AG04450 (cell line): ENCODE data around the gene ASPSCR1. TPM values are rescaled to one million over a fixed set of nuclear protein-coding genes. Genes with fewer than 3 reads are reported as not detected.

Experiments used
- CTCF ChIA-PET: fragments of 300-600, 350-600 bp; formaldehyde crosslinking; extraction: SDS; loops from one replicate; lab custom pipeline; 2022; ENCODE audit warnings: antibody characterized with exemption, inconsistent platforms; lab: Charles Lee
- POLR2A ChIA-PET: fragments of 350-600 bp; formaldehyde crosslinking; extraction: SDS; loops from one replicate; lab custom pipeline; 2021; ENCODE audit warnings: antibody characterized with exemption, inconsistent platforms; lab: Yijun Ruan, JAX
- DNase-seq: peaks from one replicate; pipeline ENCODE4 v3.0.0-alpha.2; 2011; ENCODE audit warnings: low read depth, low spot score
- H3K27ac ChIP-seq: one replicate; pipeline ENCODE4 v1.5.1; 2012; ENCODE audit warnings: low read depth, low read length, control low read depth
- H3K27me3 ChIP-seq: one replicate; pipeline ENCODE4 v1.6.0; 2012; ENCODE audit warnings: low read length; ENCODE audit not compliant: control insufficient read depth, insufficient read depth
- H3K4me3 ChIP-seq: 2 replicates; pipeline ENCODE4 v1.5.1; 2011; ENCODE audit warnings: mild to moderate bottlenecking, low read depth, low read length, control low read depth
- H3K9me3 ChIP-seq: 2 replicates; pipeline ENCODE4 v1.5.1; 2012; ENCODE audit warnings: low read length; ENCODE audit not compliant: control insufficient read depth, insufficient read depth
- CTCF ChIP-seq: IDR thresholded peaks from 2 replicates; pipeline ENCODE4 v1.5.1; 2011; ENCODE audit warnings: low read depth, low read length, control low read depth, inconsistent platforms
- polyA plus RNA-seq: library from polyadenylated mRNA; depleted of rRNA; stranded (reverse); fragments of >200 nt; gene quantifications from 2 replicates; pipeline ENCODE4 v1.2.3, GENCODE V29; 2011

The ASPSCR1 gene
- polyA plus RNA-seq, 1 experiment = 7.1 TPM

- ChIA-PET CTCF (interaction anchor here (1.3 kb wide), 1 partner anchor 23 kb away, joined by 5 read pairs; no protein-coding TSS in a partner anchor), POLR2A (no interaction called here)
- no peaks in the 10 kb centered on the region for H3K27me3 ChIP-seq
- peak overlapping the region; percentile 13; the same call in 1 of the 2 replicates for H3K4me3 ChIP-seq
- no peak overlapping the region for H3K27ac ChIP-seq
- TF ChIP-seq CTCF = no peak
- DNase-seq = no peak
- H3K9me3 ChIP-seq = peaks cover 4% of the 10 kb centered on the region; the same call in 1 of the 2 replicates
Measured at GRCh38 chr17:82053556-82054263, 76.3 kb downstream of the ASPSCR1 start.

GRCh38 chr17:82054351-82055022 is 77.1 kb downstream of the ASPSCR1 start:
- no peak for DNase-seq
- ChIA-PET POLR2A (no interaction called here), CTCF (interaction anchor here (1.3 kb wide), 1 partner anchor 24 kb away, joined by 5 read pairs; no protein-coding TSS in a partner anchor)
- Histone ChIP-seq H3K27me3 (no peaks in the 10 kb centered on the region), H3K9me3 (peaks cover 4% of the 10 kb centered on the region; the same call in 1 of the 2 replicates), H3K4me3 (no peak overlapping the region), H3K27ac (no peak overlapping the region)
- TF ChIP-seq CTCF = no peak

- Histone ChIP-seq H3K4me3 (no peak overlapping the region), H3K27me3 (no peaks in the 10 kb centered on the region), H3K27ac (no peak overlapping the region), H3K9me3 (peaks cover 4% of the 10 kb centered on the region; the same call in 1 of the 2 replicates)
- TF ChIP-seq CTCF = no peak
- no peak for DNase-seq
- ChIA-PET POLR2A (interaction anchor here (1.0 kb wide), 1 partner anchor 10 kb away, joined by 3 read pairs; no protein-coding TSS in a partner anchor), CTCF (interaction anchor here (1.3 kb wide), 1 partner anchor 25 kb away, joined by 5 read pairs; no protein-coding TSS in a partner anchor)
Measured at GRCh38 chr17:82055023-82055964, 77.9 kb downstream of the ASPSCR1 start.

DNA sequence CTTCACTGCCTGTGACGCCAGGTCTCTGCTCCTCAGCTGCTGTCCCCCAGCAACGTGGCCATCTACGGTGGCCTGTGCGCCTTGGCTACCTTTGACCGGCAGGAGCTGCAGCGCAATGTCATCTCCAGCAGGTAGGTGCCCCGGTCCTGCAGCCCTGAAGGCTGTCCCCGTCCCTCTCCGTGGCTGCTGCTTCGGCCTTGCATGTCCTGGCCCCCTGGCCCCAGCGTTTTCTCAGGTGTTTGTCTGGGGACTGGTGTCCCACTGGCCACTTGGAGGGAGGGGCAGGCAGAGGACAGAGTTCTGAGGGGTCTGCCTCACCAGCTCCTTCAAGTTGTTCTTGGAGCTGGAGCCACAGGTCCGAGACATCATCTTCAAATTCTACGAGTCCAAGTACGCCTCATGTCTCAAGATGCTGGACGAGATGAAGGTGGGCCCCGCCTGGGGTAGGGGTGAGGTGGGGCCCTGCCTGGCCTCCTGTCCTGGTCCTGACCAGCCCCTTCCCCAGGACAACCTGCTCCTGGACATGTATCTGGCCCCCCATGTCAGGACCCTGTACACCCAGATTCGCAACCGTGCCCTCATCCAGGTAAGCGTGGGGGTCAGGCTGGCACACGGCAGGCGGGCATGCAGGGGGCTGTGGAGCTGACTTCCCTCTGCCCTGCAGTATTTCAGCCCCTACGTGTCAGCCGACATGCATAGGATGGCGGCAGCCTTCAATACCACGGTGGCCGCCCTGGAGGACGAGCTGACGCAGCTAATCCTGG is 78.7 kb downstream of the ASPSCR1 start:
- Histone ChIP-seq H3K27ac (no peak overlapping the region), H3K9me3 (no peaks in the 10 kb centered on the region; the same call in 1 of the 2 replicates), H3K4me3 (no peak overlapping the region), H3K27me3 (no peaks in the 10 kb centered on the region)
- ChIA-PET CTCF (no interaction called here), POLR2A (interaction anchor here (1.0 to 1.1 kb wide), 2 partner anchors 9 to 20 kb away, joined by 3 read pairs; no protein-coding TSS in a partner anchor)
- no peak for DNase-seq
- no peak for TF ChIP-seq CTCF
